Astrocyte (in vitro differentiated cells and primary cell): ENCODE results near the gene SERINC1.

Experiments
- CTCF ChIP-seq: IDR thresholded peaks from 2 replicates; pipeline ENCODE4 v1.5.1; 2011; ENCODE audit warnings: low read depth, mild to moderate bottlenecking, inconsistent platforms, low read length, moderate library complexity; ENCODE audit not compliant: insufficient read depth
- EZH2 ChIP-seq: IDR thresholded peaks from 2 replicates; pipeline ENCODE4 v1.6.1; 2012; ENCODE audit warnings: mild to moderate bottlenecking, low read length, inconsistent platforms; ENCODE audit not compliant: insufficient read depth

DNA sequence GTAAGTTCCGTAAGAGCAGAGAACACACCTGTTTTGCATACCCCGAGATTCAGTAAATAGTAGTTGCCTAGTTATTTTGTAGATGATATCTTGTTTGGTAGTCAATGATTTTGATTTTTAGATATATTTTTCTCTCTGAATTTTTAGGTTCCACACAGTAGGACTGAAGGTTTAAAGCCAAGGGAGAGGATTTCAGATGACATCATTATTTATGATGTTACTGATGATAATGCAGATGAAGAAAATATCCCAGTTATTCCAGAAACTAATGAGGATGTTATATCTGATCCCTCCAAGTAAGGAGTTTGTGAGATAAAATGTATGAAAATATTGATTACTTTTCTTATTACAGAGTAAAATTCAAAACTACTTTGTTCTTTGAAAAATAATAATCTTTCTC lies 49.6 kb downstream of the SERINC1 start:
- no peak for TF ChIP-seq CTCF
- no peak for TF ChIP-seq EZH2
